Islet of Langerhans (tissue), 1 donor: ENCODE results near the gene CCDC158.
A peak's percentile ranks its signal among the peaks of the same experiment; 100 is the strongest.
"Not testable (repeated sequence)": the region's sequence is repeated elsewhere in the genome, so short reads cannot be mapped to it uniquely, and the experiment has no call there.

Experiments used
- FAIRE-seq: peaks from one replicate; lab custom pipeline; 2011; peaks lifted over from hg19 to GRCh38; lab: Jason Lieb, UNC

CCDC158 gene

DNA sequence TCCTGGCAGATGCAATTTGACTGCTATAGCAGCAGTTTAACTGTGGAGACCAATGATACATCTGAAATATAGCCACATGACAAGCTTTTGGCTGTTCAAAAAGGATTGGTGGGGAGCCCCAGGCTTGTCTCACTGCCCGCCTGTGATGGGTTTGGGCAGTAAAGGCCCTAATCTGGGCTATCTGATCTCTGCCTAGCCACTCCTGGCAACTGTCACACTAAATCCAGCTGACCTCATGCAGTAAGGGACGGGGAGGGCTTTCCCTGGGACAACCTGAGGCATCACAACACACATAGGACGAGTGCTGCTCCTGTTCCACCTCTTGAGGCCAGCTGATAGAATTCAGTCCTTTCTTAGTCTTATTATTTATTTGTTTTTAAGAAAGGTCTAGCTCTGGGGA, 56.2 kb downstream of the CCDC158 start:
- no peak for FAIRE-seq

DNA sequence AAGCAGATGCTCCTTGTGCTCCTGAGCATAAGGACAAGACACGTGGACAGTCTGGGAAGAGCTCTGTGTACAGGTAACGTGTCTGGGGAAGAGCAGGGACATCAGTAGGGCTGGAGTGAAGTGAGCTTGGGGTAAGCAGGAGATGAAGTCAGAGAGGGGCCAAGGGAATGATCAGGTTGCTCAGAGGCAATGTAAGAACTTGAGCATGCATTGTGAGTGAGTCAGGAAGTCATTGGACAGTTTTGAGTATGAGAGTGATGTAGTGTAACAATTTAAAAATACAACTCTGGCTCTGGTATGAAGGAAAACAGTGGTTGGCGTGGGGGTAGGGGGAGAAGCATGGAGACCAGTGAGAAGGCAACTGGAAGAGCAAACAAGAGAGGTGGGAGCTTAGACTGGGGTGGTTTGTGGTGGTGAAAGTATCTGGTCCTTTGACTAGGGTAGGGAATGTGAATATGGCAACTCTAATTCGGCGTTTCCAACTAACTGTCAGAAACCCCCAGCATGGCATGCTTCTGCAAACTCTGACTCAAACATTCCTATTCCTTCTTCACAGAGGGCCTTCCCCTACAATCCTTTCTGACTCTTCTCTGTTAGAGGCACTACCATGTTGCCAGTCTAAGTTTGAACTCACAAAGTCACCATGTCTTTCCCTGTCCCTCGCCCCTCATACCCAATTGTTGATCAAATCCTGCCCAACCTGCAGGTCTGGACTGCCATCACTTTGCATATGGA, 57.2 kb downstream of the CCDC158 start:
- FAIRE-seq = no peak

DNA sequence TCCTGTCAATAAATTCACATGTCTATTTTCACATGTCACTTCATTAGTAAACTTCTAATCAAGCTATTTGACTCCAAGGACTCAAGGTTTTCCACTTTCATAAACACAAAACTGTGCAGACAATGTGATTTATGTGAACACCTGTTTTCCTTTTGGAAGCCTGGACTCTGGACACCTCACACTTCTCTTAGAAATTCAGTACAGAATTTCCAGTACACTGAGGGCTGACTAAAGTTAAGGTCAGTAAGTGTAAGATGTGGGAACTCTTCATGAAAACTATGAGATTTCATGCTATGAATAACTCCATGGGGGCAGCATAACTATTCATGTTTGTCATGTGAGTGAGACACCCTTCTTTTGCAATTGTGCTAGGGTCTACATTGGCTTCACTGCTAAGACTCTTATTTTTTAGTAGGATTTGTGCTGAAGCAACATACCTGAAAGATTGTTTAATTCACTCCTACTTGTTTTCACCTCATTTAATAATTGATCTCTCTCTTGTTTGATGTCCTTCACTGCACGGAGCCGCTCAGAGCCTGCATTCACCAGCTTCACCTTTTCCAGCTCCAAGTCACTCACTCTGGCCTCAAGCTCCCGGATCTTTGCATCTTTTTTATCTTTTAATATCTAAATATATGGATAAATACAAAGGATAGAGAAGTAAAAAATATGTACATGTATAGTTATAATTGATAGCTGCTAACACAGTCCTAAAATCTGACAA, 59.1 kb downstream of the CCDC158 start:
- FAIRE-seq = peak; percentile 77

DNA sequence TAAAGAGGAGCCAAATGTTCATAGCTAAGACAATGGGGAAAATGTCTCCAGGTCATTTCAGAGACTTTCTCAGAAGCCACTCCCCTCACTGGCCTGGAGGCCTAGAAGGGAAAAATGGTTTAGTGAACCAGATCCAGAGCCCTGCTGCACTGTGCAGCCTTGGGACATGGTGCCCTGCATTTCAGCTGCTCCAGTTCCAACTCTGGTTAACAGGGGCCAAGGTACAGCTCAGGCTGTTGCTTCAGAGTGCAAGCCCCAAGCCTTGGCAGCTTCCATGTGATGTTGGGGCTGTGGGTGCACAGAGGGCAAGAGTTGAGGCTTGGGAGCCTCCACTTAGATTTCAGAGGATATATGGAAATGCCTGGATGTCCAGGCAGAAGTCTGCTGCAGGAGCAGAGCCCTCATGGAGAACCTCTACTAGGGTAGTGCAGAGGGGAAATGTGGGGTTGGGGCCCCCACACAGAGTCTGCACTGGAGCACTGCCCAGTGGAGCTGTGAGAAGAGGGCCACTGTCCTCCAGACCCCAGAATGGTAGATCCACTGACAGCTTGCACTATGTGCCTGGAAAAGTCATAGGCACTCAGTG, 61.0 kb downstream of the CCDC158 start:
- FAIRE-seq = not testable (repeated sequence)

DNA sequence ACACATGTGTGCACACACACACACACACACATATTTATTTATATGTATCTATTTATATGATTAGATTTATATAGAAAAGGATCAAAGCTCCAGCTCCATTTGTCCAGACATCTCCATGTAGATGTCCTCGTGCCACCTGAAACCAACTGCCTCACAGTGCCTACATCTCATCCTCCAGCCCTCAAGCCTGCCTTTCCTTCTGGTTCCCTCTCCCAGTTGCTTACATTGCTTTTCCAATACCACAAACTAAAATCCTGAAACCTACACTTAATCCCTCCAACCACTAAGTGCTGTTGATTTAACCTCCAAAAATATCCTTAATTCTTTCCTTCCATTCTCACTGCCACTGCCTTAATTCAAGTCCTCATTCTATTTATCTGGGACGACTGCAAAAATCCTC, 63.0 kb downstream of the CCDC158 start:
- no peak for FAIRE-seq

DNA sequence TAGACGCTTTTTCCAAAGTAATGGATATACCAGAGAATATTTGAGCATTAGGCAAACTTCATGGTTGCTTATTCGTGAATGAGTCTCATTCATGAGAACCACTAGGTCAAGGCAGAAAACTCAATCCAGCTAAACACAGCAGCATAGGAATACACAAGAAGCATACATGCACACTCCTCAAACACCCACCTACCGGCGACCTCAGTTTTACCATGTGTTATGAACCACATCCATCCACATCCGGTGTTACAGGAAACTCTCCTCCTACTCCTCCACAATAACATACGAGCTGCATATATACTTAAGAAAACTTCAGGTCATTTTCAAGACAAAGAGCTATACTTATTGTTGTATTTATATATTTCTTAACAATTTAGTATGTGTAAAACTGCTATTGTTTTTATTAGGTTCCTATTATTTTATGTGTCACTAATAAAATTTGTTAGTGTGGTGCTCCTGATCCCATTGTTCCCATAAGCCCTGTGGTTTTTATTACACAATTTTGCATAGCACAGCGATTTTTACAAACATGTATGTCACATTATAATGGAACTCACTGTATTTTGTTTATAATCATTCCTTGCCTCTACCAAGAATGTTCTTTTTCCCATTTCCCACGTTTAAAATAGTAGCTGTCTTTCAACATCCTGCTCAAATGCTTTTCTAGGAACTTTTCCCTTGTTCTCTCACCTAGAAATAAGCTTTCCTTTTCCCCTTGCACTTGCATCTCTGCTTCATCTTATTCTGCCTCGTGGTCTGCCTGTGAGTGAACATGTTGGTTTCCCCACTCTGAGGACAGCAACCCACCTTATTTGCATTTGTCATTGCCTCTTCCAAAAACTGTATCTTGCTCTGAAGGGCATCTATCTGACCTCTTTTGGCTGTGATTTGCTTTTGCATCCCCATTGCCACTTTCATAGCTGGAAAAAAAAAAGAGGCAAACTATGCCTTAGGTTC, 66.1 kb downstream of the CCDC158 start:
- no peak for FAIRE-seq

DNA sequence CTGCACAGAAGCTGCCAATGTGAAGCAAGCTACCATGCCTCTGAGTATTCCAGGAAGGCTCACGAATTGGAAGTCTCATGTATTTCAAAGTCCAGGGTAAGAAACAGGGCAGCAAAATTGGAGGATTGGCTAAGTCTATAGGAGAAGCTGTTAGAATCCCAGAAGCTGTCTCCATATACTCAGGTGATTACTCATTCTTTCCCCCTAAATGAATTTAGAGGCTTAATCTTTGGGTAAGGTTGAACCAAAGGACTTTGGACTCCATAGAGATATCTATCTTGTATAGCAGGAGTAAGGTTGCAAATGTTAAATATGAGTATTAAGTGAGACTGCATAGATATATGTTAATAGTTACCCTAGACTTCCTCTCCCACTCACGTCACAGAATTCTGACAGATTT, 78.1 kb downstream of the CCDC158 start:
- FAIRE-seq = no peak

DNA sequence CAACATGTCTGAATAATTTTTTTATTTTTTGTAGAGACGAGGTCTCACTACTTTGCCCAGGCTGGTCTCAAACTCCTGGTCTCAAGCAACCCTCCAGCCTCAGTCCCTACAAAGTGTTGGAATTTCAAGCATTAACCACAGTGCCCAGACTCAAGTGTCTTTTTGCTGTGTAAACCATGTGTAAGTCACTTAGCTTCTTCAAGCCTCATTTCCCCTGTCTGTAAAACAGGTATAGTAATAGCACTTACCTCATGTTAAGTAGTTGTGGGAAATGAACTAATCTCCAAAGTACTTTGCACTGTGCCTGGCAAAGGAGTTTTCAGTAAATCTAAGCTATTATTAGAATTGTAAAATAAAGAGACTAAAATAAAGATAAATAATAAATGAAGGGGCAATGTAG, 78.8 kb downstream of the CCDC158 start:
- peak; percentile 27 for FAIRE-seq

DNA sequence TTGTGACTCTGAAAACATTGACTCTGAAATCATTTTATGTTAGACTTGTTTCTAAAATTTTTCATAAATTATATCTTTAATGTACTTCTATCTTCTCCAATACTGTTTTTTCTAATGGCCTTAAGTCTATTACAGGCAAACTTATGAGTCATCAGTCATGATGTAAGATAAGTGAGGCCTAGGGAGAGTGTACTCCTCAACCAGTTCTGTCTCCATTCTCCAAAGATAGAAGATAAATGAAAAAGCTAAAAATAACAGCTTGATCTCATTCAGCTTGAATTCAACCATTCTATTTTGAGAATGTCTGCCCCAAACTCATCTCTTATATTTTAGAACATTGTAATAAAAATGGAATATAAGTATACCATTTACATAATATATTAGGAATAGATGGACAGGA, 79.9 kb downstream of the CCDC158 start:
- FAIRE-seq = peak; percentile 78

DNA sequence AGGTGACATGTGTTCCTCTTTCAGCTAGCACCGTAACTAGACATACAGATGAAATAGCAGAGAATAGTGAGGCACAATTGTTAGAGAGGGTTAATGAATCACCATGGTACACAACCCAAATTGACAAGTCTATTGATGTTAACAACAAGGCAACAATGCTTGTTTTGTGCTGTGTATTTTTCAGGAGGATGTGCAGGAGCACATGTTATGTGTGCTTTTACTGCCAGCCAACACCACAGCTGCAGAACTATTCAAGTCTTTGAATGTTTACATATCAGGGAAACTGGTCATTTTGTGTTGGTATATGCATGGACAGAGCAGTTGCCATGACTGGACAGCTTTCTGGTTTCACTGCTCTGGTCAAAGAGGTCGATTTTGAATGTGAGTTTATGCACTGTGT, 81.6 kb downstream of the CCDC158 start:
- FAIRE-seq = no peak

DNA sequence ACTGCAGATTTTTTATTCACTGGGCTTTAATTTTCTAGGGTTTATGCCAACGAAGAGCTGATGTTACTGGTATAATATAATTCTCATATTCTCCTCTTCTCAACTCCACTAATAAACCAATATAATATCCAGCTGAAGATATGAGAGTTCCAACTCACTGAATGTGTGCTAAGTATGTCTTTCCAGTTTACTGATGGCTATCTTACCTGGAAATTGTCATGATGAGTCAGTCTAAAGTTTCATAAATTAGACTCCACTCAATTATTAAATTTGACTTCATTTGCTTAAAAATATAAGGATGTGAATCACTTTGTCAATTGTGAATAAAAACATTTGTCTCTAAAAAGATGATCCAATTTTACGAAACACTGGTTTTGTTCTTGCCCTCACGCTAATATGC, 86.1 kb downstream of the CCDC158 start:
- FAIRE-seq = no peak

DNA sequence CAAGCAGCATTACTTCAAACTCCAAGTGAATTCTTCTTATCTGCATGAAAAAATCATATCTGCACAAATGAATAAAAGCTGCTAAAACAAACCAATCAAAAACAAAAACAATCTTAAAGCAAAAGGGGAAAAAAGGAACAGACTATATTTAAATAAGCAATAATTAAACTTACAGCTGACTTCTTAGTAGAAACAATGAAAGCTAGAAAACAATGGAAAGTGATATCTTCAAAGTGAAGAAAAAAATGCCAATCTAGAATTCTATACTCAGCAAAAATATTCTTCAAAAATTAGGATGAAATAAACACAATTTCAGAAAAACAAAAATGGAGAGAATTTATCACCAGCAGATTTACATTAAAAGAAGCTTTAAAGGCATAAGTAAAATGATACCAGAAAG, 94.4 kb downstream of the CCDC158 start:
- peak; percentile 94 for FAIRE-seq

DNA sequence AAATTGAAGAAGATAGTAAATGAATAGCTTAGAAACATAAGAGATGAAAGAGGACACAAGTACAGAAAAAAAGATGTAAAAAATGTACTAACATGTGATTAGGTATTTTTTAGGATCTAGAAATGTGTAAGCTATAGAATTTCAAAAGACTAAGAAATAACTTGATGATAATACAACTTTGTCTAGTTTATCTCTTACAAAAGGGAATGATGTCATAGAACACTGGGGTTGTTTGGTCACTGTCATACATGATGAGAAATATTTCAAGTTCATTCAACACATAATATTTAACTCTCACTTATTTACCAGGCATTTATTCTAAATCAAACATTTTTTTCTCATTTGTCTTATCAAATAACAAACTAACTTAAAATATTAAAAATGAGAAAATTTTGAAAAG, 95.9 kb downstream of the CCDC158 start:
- FAIRE-seq = peak; percentile 41

DNA sequence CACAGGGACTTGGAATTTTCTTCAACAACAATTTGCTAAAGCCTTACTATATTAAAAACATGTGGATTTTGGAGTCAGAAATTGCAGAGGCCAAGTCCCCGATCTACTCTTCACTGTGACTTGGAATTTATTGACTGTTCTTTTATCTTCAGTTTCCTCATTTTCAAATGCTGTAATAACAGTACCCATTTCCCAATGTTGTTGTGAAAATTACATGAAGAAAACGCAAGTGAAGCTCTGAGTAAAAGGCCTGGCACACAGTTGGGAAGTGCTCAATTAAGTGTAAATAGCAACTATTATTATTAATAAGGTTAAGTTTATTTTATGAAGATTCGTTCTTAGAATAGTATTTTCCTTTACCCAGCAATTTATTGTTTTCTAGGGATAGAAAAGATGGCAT, 98.7 kb downstream of the CCDC158 start:
- FAIRE-seq = no peak

DNA sequence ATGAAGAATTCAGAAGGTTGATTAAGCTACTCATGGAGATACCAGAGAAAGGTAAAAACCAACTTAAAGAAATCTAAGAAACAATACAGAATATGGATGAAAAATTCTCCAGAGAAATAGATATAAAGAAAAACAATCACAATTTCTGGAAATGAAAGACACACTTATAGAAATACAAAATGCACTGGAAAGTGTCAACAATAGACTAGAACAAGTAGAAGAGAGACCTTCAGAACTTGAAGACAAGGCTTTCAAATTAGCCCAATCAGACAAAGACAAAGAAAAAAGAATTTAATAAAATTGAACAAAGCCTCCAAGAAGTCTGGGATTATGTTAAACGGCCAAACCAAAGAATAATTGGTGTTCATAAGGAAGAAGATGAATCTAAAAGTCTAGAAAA, 104.8 kb downstream of the CCDC158 start:
- FAIRE-seq = no peak

DNA sequence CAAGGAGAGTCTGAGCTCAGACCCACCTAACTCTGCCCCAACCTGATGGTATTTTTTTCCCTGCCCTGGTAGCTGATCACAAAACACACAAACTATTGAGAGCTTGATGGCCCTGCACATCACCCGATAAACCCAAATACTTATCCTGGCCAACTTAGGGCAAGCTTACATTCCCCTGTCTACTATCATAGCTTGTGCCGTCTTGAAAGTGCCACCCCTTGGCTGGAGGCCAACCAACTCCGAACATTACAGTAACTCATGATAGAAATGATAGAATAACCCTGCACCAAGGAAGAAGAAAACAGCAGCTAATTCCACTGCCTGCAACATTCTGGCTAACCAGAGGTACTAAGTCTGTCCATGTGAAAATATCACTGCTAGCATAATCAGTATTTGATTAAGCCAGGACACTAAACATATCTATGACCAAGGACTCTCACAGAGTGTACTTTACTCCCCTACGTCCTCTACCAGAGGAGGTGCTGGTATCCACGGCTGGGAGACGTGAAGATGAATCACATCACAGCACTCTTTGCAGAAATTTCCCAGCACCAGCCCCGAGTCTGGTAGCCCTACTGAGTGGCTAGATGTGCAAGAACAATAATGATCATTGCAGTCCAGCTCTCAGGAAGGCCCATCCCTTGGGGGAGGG, 105.5 kb downstream of the CCDC158 start:
- FAIRE-seq = no peak

DNA sequence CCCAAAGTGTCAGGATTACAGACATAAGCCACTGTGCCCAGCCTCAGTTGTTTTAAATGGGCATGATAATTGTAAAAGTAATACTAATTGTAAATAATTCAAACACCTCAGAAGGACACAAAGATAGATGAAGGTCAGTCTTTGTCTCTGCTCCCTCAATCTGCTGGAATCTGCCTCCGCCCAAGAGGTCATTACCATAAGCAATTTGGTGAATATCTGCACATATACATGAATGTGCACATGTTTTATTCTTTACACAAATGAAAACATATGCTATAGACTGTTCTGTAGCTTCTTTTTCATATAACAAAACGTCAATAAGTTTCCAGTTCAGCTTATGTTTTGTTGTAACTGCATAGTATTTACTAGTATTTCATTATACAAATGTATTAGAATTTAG, 107.4 kb downstream of the CCDC158 start:
- no peak for FAIRE-seq

DNA sequence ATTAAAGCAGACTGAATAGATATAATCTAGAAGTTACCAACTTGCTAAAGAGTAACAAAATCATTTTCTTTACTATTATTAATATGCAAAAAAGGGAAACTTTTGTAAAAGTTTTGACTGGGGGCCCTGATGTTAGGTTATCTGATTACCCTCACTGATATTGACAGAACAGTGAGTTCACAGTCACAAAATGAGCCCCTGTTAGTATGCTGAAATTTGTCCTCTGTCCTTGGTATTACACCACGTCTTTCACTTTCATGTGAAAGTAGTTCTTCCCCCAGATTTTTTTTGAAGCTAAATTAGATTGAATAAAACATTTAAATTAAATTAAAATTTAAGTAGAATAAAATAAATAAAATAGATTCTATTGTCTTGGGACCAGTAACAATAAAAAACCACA, 108.5 kb downstream of the CCDC158 start:
- no peak for FAIRE-seq

DNA sequence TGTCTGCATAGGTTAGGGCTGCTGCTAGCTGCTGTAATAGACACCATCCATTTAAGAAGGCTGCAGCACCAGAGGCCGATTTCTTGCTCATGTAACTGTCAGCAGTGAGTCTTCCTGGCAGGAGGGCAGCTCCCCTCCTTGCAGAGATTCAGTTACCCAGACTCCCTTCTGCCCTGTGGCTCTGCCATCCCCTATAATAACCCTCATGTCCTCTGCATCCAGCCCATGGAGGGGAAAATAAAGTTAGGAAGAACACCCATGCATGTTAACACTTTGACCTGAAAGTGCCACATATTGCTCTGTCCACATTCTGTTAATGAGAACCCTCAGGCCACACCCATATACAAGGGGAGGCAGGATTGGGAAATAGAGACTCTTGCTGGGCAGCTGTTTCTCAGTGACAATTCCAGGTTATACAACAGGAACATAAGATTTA, 109.0 kb downstream of the CCDC158 start:
- no peak for FAIRE-seq

DNA sequence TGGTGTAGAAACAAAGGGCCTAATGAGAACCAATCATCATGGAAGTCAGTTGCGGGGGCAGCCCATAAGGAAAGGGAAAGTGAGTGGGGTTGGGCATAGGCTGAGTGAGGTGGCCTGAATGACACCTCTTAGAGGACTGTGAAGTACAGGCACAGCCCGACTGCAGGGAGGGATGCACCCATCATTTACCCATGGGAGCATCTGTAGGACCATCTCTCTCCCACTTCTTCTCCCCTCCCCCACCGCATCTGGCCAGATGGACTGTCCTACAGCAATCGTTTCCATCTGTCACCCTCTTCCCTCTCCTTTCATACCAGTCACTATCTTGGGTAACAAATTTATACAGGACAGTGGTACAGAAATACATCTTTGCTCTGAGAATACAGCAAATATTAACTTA, 110.3 kb downstream of the CCDC158 start:
- no peak for FAIRE-seq

DNA sequence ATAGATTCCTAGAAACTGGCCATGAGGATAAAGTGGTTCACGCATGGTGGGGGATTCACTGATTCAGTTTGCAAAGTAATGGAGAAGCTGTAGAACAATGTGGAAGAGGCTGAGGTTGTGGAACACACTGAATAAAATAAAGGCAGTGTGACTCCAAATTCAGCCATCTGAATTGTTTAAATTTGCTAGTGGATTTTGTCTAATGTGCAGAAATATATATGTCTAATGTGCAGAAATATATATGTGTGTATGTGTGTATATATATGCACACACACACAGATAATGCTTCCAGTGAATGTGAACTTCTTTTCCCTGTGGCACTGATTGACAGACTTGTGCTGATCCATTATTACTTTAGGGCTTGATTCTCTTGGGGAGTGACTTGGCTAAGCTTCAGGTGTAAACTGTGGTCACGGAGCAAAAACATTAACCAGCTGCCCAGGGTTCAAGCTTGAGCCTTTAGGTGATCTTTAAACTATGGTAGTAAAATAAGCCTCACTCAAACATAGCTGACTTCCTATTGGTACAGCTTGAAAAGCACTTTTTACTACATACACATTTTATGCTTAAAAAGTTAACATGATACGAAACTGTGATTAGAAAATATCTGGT, 110.9 kb downstream of the CCDC158 start:
- no peak for FAIRE-seq
